Measurements from ENCODE around the gene SYT7.

DNA sequence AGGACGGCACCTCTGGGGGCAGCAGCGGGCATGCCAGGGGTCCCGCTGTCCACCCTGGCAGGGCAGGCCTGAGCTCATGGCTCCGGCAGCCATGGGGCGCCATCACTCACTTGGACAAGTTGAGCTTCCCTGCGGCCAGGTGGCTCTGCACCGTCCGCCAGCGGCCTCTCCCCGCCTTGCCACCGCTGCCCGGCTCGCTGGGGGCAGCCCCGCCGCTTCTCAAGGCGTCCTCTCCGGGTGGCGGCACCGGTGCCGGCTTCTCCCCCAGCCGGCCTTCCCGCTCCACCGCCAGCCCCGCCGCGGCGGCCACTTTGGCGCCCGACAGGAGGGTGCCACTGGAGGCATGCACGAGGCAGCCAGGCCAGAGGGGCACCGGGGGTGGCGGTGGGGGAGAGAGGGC lies 35.0 kb downstream of the SYT7 start:
- TF ChIP-seq POLR2A (IDR thresholded peaks at IDR 0.05; ENCODE audit: low read length) (no peak), GATA1 (IDR thresholded peaks at IDR 0.05; ENCODE audit: low read depth, low read length) (no peak)
